ENCODE data around the gene ADAMTS20.

DNA sequence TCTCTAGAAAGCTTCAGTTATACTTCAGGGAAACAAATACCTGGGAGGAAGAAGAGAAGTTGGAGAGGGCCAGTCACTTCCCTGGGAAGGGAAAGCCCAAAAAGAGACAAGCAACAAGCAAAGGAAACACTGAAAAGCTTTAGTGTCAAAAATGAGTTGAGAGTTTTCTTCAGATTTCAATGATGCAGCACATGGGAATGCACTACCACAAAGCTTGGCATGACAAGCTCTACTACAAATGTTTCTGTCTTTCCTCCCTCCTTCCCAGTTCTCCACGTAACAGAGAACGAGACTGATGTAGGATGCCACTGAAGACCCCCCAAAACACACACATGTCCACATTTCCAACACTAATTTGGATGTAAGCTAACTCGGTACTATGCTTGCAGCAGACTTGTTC, 26.8 kb upstream of the ADAMTS20 start:
- TF ChIP-seq, protein P1, sequence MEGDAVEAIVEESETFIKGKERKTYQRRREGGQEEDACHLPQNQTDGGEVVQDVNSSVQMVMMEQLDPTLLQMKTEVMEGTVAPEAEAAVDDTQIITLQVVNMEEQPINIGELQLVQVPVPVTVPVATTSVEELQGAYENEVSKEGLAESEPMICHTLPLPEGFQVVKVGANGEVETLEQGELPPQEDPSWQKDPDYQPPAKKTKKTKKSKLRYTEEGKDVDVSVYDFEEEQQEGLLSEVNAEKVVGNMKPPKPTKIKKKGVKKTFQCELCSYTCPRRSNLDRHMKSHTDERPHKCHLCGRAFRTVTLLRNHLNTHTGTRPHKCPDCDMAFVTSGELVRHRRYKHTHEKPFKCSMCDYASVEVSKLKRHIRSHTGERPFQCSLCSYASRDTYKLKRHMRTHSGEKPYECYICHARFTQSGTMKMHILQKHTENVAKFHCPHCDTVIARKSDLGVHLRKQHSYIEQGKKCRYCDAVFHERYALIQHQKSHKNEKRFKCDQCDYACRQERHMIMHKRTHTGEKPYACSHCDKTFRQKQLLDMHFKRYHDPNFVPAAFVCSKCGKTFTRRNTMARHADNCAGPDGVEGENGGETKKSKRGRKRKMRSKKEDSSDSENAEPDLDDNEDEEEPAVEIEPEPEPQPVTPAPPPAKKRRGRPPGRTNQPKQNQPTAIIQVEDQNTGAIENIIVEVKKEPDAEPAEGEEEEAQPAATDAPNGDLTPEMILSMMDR (IDR thresholded peaks at IDR 0.05) = no peak
- TF ChIP-seq POLR2A (IDR thresholded peaks at IDR 0.05) (no peak), EP300 (IDR thresholded peaks at IDR 0.05; ENCODE audit: low read depth) (no peak), POLR2AphosphoS5 (IDR thresholded peaks at IDR 0.05) (no peak)
